Measurements from ENCODE around the gene ASB4.
"Not testable (repeated sequence)": the region's sequence is repeated elsewhere in the genome, so short reads cannot be mapped to it uniquely, and the experiment has no call there.

Gene ASB4

GRCh38 chr7:95485391-95486123, at the start of gene ASB4:
TSS of gene ASB4 (plus strand) at chr7:95485943. CDS start at chr7:95485972, 29 bp downstream.
- no peak for DNase-seq

GRCh38 chr7:95436407-95436806, 49.3 kb upstream of the ASB4 start:
- no peak for DNase-seq

GRCh38 chr7:95440394-95441038, 45.2 kb upstream of the ASB4 start:
- DNase-seq = no peak

GRCh38 chr7:95441042-95441823, 44.5 kb upstream of the ASB4 start:
- DNase-seq = no peak

GRCh38 chr7:95444796-95445195, 40.9 kb upstream of the ASB4 start:
- no peak for DNase-seq

- no peak for DNase-seq
Observed at GRCh38 chr7:95446618-95447017, 39.1 kb upstream of the ASB4 start.

GRCh38 chr7:95454438-95455045, 31.2 kb upstream of the ASB4 start:
- DNase-seq = no peak

GRCh38 chr7:95457947-95458346, 27.8 kb upstream of the ASB4 start:
- no peak for DNase-seq

GRCh38 chr7:95460653-95461052, 25.1 kb upstream of the ASB4 start:
- not testable (repeated sequence) for DNase-seq

GRCh38 chr7:95467912-95468607, 17.7 kb upstream of the ASB4 start:
- DNase-seq = no peak

GRCh38 chr7:95469187-95469586, 16.6 kb upstream of the ASB4 start:
- no peak for DNase-seq

- DNase-seq = no peak
Observed at GRCh38 chr7:95469848-95470247, 15.9 kb upstream of the ASB4 start.

GRCh38 chr7:95470452-95470851, 15.3 kb upstream of the ASB4 start:
- DNase-seq = no peak

- no peak for DNase-seq
Observed at GRCh38 chr7:95471071-95471470, 14.7 kb upstream of the ASB4 start.

- peak in 7 of 56 donors; percentile 2 to 22 (median 17) for DNase-seq
Observed at GRCh38 chr7:95472581-95473161, 13.1 kb upstream of the ASB4 start.

GRCh38 chr7:95473276-95473985, 12.3 kb upstream of the ASB4 start:
- no peak for DNase-seq

GRCh38 chr7:95476072-95476847, 9.5 kb upstream of the ASB4 start:
- peak in 1 of 56 donors; percentile 4 for DNase-seq

- DNase-seq = peak in 39 of 56 donors; percentile 5 to 86 (median 33)
Observed at GRCh38 chr7:95476904-95477594, 8.7 kb upstream of the ASB4 start.

All from amygdala (tissue), 56 donors.